NT2/D1 (cell line): Measurements from ENCODE around the gene C2CD2.

Source experiments
- YY1 ChIP-seq: IDR thresholded peaks from 2 replicates; pipeline ENCODE4 v1.6.1; 2011; ENCODE audit not compliant: insufficient read length, insufficient read depth
- ZNF274 ChIP-seq: IDR thresholded peaks from 2 replicates; pipeline ENCODE4 v1.6.1; 2011; ENCODE audit warnings: mild to moderate bottlenecking, low read depth, low read length

GRCh38 chr21:41867313-41867712 lies 86.5 kb downstream of the C2CD2 start:
- TF ChIP-seq ZNF274 = no peak
- no peak for TF ChIP-seq YY1
